A549 (cell line): ENCODE measurements around the gene LBH. TPM values are rescaled to one million over a fixed set of nuclear protein-coding genes. Genes with fewer than 3 reads are reported as not detected.

Experiments
- ATAC-seq, 2 experiments: fragments of 200-7000 bp in 1 of 2; fragments of >200 bp in 1 of 2; cut with Nextera tagmentation in 1 of 2; cut with Tn5 transposase in 1 of 2; 3 replicates each; pipeline versions ENCODE4 v1.8.0 to v1.9.1; 2018 to 2020; ENCODE audit warnings: mild to moderate bottlenecking in 1 of 2, moderate library complexity in 1 of 2
- CTCF ChIA-PET: fragments of 300-600 bp; sonication (Branson Sonifier 250); formaldehyde crosslinking; extraction: SDS; loops from one replicate; lab custom pipeline; 2021; ENCODE audit warnings: antibody characterized with exemption, inconsistent platforms; lab: Yijun Ruan, JAX
- POLR2A ChIA-PET: fragments of 350-600 bp; formaldehyde crosslinking; extraction: SDS; loops from one replicate; lab custom pipeline; 2021; ENCODE audit warnings: antibody characterized with exemption, inconsistent platforms; lab: Yijun Ruan, JAX
- DNase-seq, 2 experiments: peaks; one replicate each; pipeline versions ENCODE4 v3.0.0 to v3.0.0-alpha.2; 2011 to 2016; ENCODE audit warnings: low read depth in 1 of 2, low spot score in 1 of 2
- FAIRE-seq: peaks from 2 replicates; lab custom pipeline; 2011; peaks lifted over from hg19 to GRCh38; lab: Jason Lieb, UNC
- H3K27ac ChIP-seq, 2 experiments: fragments of >200 bp; sonication (Bioruptor Twin); formaldehyde crosslinking; 3 replicates each; pipeline ENCODE4 v1.5.1; 2016 to 2017
- H3K4me1 ChIP-seq: fragments of >200 bp; sonication (Bioruptor Twin); formaldehyde crosslinking; 3 replicates; pipeline ENCODE4 v1.6.1; 2016
- H3K4me2 ChIP-seq: fragments of >200 bp; sonication (Bioruptor Twin); formaldehyde crosslinking; 3 replicates; pipeline ENCODE4 v1.6.1; 2016
- H3K4me3 ChIP-seq: fragments of >200 bp; sonication (Bioruptor Twin); formaldehyde crosslinking; 3 replicates; pipeline ENCODE4 v1.5.1; 2016
- H3K9me3 ChIP-seq: fragments of >200 bp; sonication (Bioruptor Twin); formaldehyde crosslinking; 3 replicates; pipeline ENCODE4 v1.6.1; 2016
- BHLHE40 ChIP-seq: IDR thresholded peaks from 2 replicates; pipeline ENCODE4 v1.6.1; 2012; ENCODE audit warnings: low read depth, low read length, inconsistent platforms
- CBX8 ChIP-seq: fragments of 200-600 bp; sonication (generic); IDR thresholded peaks from 2 replicates; pipeline ENCODE4 v1.6.1; 2016
- CHD2 ChIP-seq: fragments of 150-350 bp; IDR thresholded peaks from 2 replicates; pipeline ENCODE4 v1.6.1; 2014; ENCODE audit warnings: low read length; ENCODE audit not compliant: partially characterized antibody
- CHD4 ChIP-seq: fragments of 200-600 bp; sonication (generic); IDR thresholded peaks from 2 replicates; pipeline ENCODE4 v1.6.1; 2016; ENCODE audit warnings: antibody characterized with exemption, mild to moderate bottlenecking, borderline replicate concordance
- CTCF ChIP-seq: fragments of >200 bp; sonication (Bioruptor Twin); formaldehyde crosslinking; IDR thresholded peaks from 3 replicates; pipeline ENCODE4 v1.5.1; 2016
- EHF ChIP-seq: fragments of 250-450 bp; sonication (Bioruptor Pico); IDR thresholded peaks from 2 replicates; pipeline ENCODE4 v1.5.0; 2020; ENCODE audit warnings: mild to moderate bottlenecking
- EHMT2 ChIP-seq: fragments of 200-600 bp; sonication (generic); IDR thresholded peaks from 2 replicates; pipeline ENCODE4 v1.6.1; 2016; ENCODE audit warnings: antibody characterized with exemption, low read depth, mild to moderate bottlenecking, moderate library complexity
- ELK1 ChIP-seq: fragments of 150-350 bp; IDR thresholded peaks from 2 replicates; pipeline ENCODE4 v1.6.1; 2014; ENCODE audit warnings: low read depth, mild to moderate bottlenecking, low read length
- ESRRA ChIP-seq: fragments of 150-350 bp; IDR thresholded peaks from 2 replicates; pipeline ENCODE4 v1.6.1; 2014; ENCODE audit warnings: mild to moderate bottlenecking, low read length, borderline replicate concordance
- FOSB ChIP-seq: fragments of 250-450 bp; sonication (Bioruptor Pico); IDR thresholded peaks from 2 replicates; pipeline ENCODE4 v1.5.0; 2020; ENCODE audit warnings: mild to moderate bottlenecking, moderate library complexity
- HEYL ChIP-seq: fragments of 250-450 bp; sonication (Bioruptor Pico); IDR thresholded peaks from 2 replicates; pipeline ENCODE4 v1.8.0; 2021; ENCODE audit warnings: mild to moderate bottlenecking, moderate library complexity
- HMGXB4 ChIP-seq: fragments of 250-450 bp; sonication (Bioruptor Pico); IDR thresholded peaks from 2 replicates; pipeline ENCODE4 v1.5.0; 2021; ENCODE audit warnings: mild to moderate bottlenecking, moderate library complexity, borderline replicate concordance
- HOXA7 ChIP-seq: fragments of 250-450 bp; sonication (Bioruptor Pico); IDR thresholded peaks from 2 replicates; pipeline ENCODE4 v1.5.0; 2020; ENCODE audit warnings: mild to moderate bottlenecking, moderate library complexity
- HOXB13 ChIP-seq: fragments of 250-450 bp; sonication (Bioruptor Pico); IDR thresholded peaks from 2 replicates; pipeline ENCODE4 v1.5.0; 2020; ENCODE audit warnings: low read depth, mild to moderate bottlenecking, moderate library complexity
- HOXB5 ChIP-seq: fragments of 250-450 bp; sonication (Bioruptor Pico); IDR thresholded peaks from 2 replicates; pipeline ENCODE4 v1.5.0; 2020; ENCODE audit warnings: mild to moderate bottlenecking, moderate library complexity
- JUN ChIP-seq, 2 experiments: fragments of >200 bp; sonication (Bioruptor Twin); formaldehyde crosslinking; IDR thresholded peaks; 2 replicates in 1 of 2; 3 replicates in 1 of 2; pipeline ENCODE4 v1.6.1; 2016 to 2017
- JUNB ChIP-seq: fragments of >200 bp; sonication (Bioruptor Twin); formaldehyde crosslinking; IDR thresholded peaks from 2 replicates; pipeline ENCODE4 v1.6.1; 2016
- KDM5A ChIP-seq: fragments of 200-600 bp; sonication (generic); IDR thresholded peaks from 2 replicates; pipeline ENCODE4 v1.6.1; 2016; ENCODE audit warnings: antibody characterized with exemption, mild to moderate bottlenecking
- MAFK ChIP-seq: fragments of 450-650 bp; IDR thresholded peaks from 2 replicates; pipeline ENCODE4 v1.6.1; 2014; ENCODE audit not compliant: partially characterized antibody
- MAX ChIP-seq: IDR thresholded peaks from 2 replicates; pipeline ENCODE4 v1.6.1; 2012
- MAZ ChIP-seq: fragments of 150-350 bp; IDR thresholded peaks from 2 replicates; pipeline ENCODE4 v1.6.1; 2014; ENCODE audit warnings: antibody characterized with exemption, low read depth, low read length, borderline replicate concordance
- PBX3 ChIP-seq: IDR thresholded peaks from 2 replicates; pipeline ENCODE4 v1.6.1; 2012
- PHF8 ChIP-seq: fragments of 200-600 bp; sonication (generic); IDR thresholded peaks from 2 replicates; pipeline ENCODE4 v1.6.1; 2016; ENCODE audit warnings: low read depth, mild to moderate bottlenecking, antibody characterized with exemption, moderate library complexity, borderline replicate concordance
- RAD21 ChIP-seq, 2 experiments: fragments of >200 bp in 1 of 2; sonication (Bioruptor Twin) in 1 of 2; formaldehyde crosslinking in 1 of 2; IDR thresholded peaks in 1 of 2; conservative IDR thresholded peaks in 1 of 2; 2 replicates in 1 of 2; 3 replicates in 1 of 2; pipeline ENCODE4 v1.6.1; 2012 to 2018; ENCODE audit warnings: inconsistent platforms in 1 of 2
- RARB ChIP-seq: fragments of 250-450 bp; sonication (Bioruptor Pico); IDR thresholded peaks from 2 replicates; pipeline ENCODE4 v1.8.0; 2021; ENCODE audit warnings: mild to moderate bottlenecking, moderate library complexity
- RCOR1 ChIP-seq: fragments of 150-350 bp; IDR thresholded peaks from 2 replicates; pipeline ENCODE4 v1.6.1; 2014; ENCODE audit warnings: antibody characterized with exemption, low read length, low read depth
- RNF2 ChIP-seq: fragments of 200-600 bp; sonication (generic); IDR thresholded peaks from 2 replicates; pipeline ENCODE4 v1.6.1; 2016; ENCODE audit warnings: low read depth, mild to moderate bottlenecking, antibody characterized with exemption, moderate library complexity, borderline replicate concordance
- SMC3 ChIP-seq: fragments of >200 bp; sonication (Bioruptor Twin); formaldehyde crosslinking; IDR thresholded peaks from 3 replicates; pipeline ENCODE4 v1.6.1; 2018; ENCODE audit warnings: inconsistent platforms
- SREBF2 ChIP-seq: fragments of 450-650 bp; IDR thresholded peaks from 2 replicates; pipeline ENCODE4 v1.6.1; 2014; ENCODE audit warnings: mild to moderate bottlenecking, moderate library complexity
- TP53 ChIP-seq: fragments of 250-450 bp; sonication (Bioruptor Pico); IDR thresholded peaks from 2 replicates; pipeline ENCODE4 v1.5.0; 2021; ENCODE audit warnings: mild to moderate bottlenecking, moderate library complexity
- USF2 ChIP-seq: fragments of 450-650 bp; IDR thresholded peaks from 2 replicates; pipeline ENCODE4 v1.6.1; 2014; ENCODE audit warnings: antibody characterized with exemption
- ZC3H11A ChIP-seq: fragments of 450-650 bp; IDR thresholded peaks from 2 replicates; pipeline ENCODE4 v1.6.1; 2014; ENCODE audit warnings: antibody characterized with exemption, mild to moderate bottlenecking
- ZFP36 ChIP-seq: fragments of 450-650 bp; IDR thresholded peaks from 2 replicates; pipeline ENCODE4 v1.6.1; 2014; ENCODE audit warnings: borderline replicate concordance; ENCODE audit not compliant: partially characterized antibody
- ZSCAN20 ChIP-seq: fragments of 250-450 bp; sonication (Bioruptor Pico); IDR thresholded peaks from 2 replicates; pipeline ENCODE4 v1.8.0; 2022; ENCODE audit warnings: mild to moderate bottlenecking, moderate library complexity
- WGBS: methylation state at CpG from one replicate; pipeline ENCODE4 v1.1.6; 2017; ENCODE audit errors: missing lambda C conversion rate; 5-methylcytosine and 5-hydroxymethylcytosine counted together
- polyA plus RNA-seq, 4 experiments: library from polyadenylated mRNA; depleted of rRNA in 3 of 4; stranded (reverse); fragments of >200 nt; fragmentation: RNase III in 1 of 4; extraction: RNeasy Plus Mini Kit Qiagen cat#74134 plus additional on column Dnase treatment in 1 of 4; gene quantifications; 2 replicates in 3 of 4; 3 replicates in 1 of 4; pipeline ENCODE4 v1.2.3, GENCODE V29; 2011 to 2017

The LBH gene
- polyA plus RNA-seq, 2 of the 4 experiments (the other 2 are of a cell fraction) = 163 to 216 TPM

- Histone ChIP-seq H3K4me2 (peak overlapping the region; percentile 70), H3K4me3 (no peak overlapping the region), H3K27ac (peak overlapping the region; percentile 82 to 91), H3K9me3 (no peaks in the 10 kb centered on the region), H3K4me1 (peaks cover 63% of the 10 kb centered on the region)
- ChIA-PET POLR2A (interaction anchor here (0.8 to 4.1 kb wide), 4 partner anchors 12 to 40 kb away, joined by 3 to 70 read pairs (median 4); partner anchors contain the start of gene LBH), CTCF (interaction anchor here (0.8 to 8.8 kb wide), 9 partner anchors 9 to 434 kb away, joined by 3 to 39 read pairs (median 3); no protein-coding TSS in a partner anchor)
- FAIRE-seq (peak; percentile 36), ATAC-seq (peak; percentile 28 to 48; a peak in 4 of 6 replicates), DNase-seq (peak; percentile 44 to 86)
- 16% methylated on average over 5 of the region's 5 CpGs for WGBS
- TF ChIP-seq HOXB13 (CRISPR knock-in tag) (peak; percentile 70; the same call in 1 of the 2 replicates), MAZ (no peak), KDM5A (no peak), EHMT2 (0 out of 2 replicates have a peak, but pooled peaks have one; percentile 14), CTCF (no peak), FOSB (CRISPR knock-in tag) (no peak), HOXA7 (CRISPR knock-in tag) (peak; percentile 30; the same call in 1 of the 2 replicates), BHLHE40 (no peak), SREBF2 (no peak), PBX3 (0 out of 2 replicates have a peak, but pooled peaks have one; percentile 26), EHF (CRISPR knock-in tag) (peak; percentile 45; the same call in 1 of the 2 replicates), MAX (peak; percentile 27), ESRRA (no peak), ZFP36 (no peak), SMC3 (no peak), HEYL (no peak), ELK1 (no peak), RAD21 (conservative IDR thresholded peaks at IDR 0.05 in 1 of 2, IDR thresholded peaks at IDR 0.05 in 1 of 2) (no peak; a peak in 1 of 5 replicates), JUNB (peak; percentile 80), HMGXB4 (CRISPR knock-in tag) (no peak), CBX8 (no peak), ZC3H11A (no peak), TP53 (CRISPR knock-in tag) (no peak), JUN (IDR thresholded peaks at IDR 0.05) (peak; percentile 62 to 78; a peak in 3 of 5 replicates), PHF8 (no peak), HOXB5 (CRISPR knock-in tag) (peak; percentile 18; the same call in 1 of the 2 replicates), CHD4 (no peak), RNF2 (no peak), ZSCAN20 (CRISPR knock-in tag) (no peak), MAFK (peak; percentile 34), USF2 (no peak), RARB (CRISPR knock-in tag) (no peak), CHD2 (peak; percentile 39), RCOR1 (no peak)
Measured at GRCh38 chr2:30272761-30273573, 41.6 kb downstream of the LBH start.
